A549 treated with CpdA at 1 μM for 4 hours (cell line): Measurements from ENCODE around the gene UGT2B28. TPM values are rescaled to one million over a fixed set of nuclear protein-coding genes. Genes with fewer than 3 reads are reported as not detected.

ENCODE experiments used
- total RNA-seq: library from RNA; stranded (reverse); fragments of 200-300 nt; extraction: Qiagen RNA extraction; gene quantifications from 5 replicates; pipeline ENCODE4 v1.2.3, GENCODE V29; 2022; ENCODE audit warnings: low read depth

UGT2B28 gene
- not detected in 5 replicates for total RNA-seq

GRCh38 chr4:69280081-69280480 lies at the start of gene UGT2B28:
TSS of gene UGT2B28 (plus strand) at chr4:69280475. CDS start at chr4:69280501, 26 bp downstream.

Other genes starting within 250 kb of the UGT2B28 start
- gene UGT2B7, start 184.0 kb upstream of the UGT2B28 start, total RNA-seq = 0.12 to 0.34 TPM (median 0.18 TPM) in 5 replicates
- gene UGT2B11, start 65.7 kb upstream of the UGT2B28 start, total RNA-seq = 0.03 to 0.06 TPM in 2 of 5 replicates, not detected in the others
- not detected in 5 replicates for gene UGT2B4, start 215.4 kb downstream of the UGT2B28 start, total RNA-seq